Eye (tissue), 1 donor: ENCODE data around the gene DBI.
"Not testable (repeated sequence)": the region's sequence is repeated elsewhere in the genome, so short reads cannot be mapped to it uniquely, and the experiment has no call there.

Experiments
- DNase-seq: peaks from one replicate; pipeline ENCODE4 v3.0.0-alpha.2; 2015

Gene DBI

GRCh38 chr2:119366161-119366648 is 572 bp upstream of the DBI start:
- no peak for DNase-seq

GRCh38 chr2:119367472-119368099 is 809 bp downstream of the DBI start:
- DNase-seq, result peak; percentile 82

GRCh38 chr2:119369845-119370244 is 3.1 kb downstream of the DBI start:
- no peak for DNase-seq

GRCh38 chr2:119371111-119371510 is 4.3 kb downstream of the DBI start:
- no peak for DNase-seq

GRCh38 chr2:119372778-119373568 is 6.2 kb downstream of the DBI start:
- no peak for DNase-seq

GRCh38 chr2:119373907-119374745 is 7.3 kb downstream of the DBI start:
- not testable (repeated sequence) for DNase-seq

- DNase-seq, result not testable (repeated sequence)
Observed at GRCh38 chr2:119376406-119376805, 9.6 kb downstream of the DBI start.

GRCh38 chr2:119376810-119377209 is 10.0 kb downstream of the DBI start:
- DNase-seq, result no peak

GRCh38 chr2:119377294-119377992 is 10.7 kb downstream of the DBI start:
- DNase-seq, result no peak

- DNase-seq, result no peak
Observed at GRCh38 chr2:119377993-119378345, 11.2 kb downstream of the DBI start.

GRCh38 chr2:119378566-119378965 is 11.8 kb downstream of the DBI start:
- DNase-seq, result no peak

- DNase-seq, result no peak
Observed at GRCh38 chr2:119383410-119384140, 16.8 kb downstream of the DBI start.

GRCh38 chr2:119384971-119385370 is 18.2 kb downstream of the DBI start:
- DNase-seq, result no peak

- no peak for DNase-seq
Observed at GRCh38 chr2:119385466-119385865, 18.7 kb downstream of the DBI start.

GRCh38 chr2:119387381-119388129 is 20.8 kb downstream of the DBI start:
- DNase-seq, result peak; percentile 42

- peak; percentile 48 for DNase-seq
Observed at GRCh38 chr2:119389615-119390306, 23.0 kb downstream of the DBI start.

- no peak for DNase-seq
Observed at GRCh38 chr2:119393971-119394748, 27.4 kb downstream of the DBI start.

GRCh38 chr2:119397196-119397595 is 30.4 kb downstream of the DBI start:
- DNase-seq, result no peak

- DNase-seq, result no peak
Observed at GRCh38 chr2:119402106-119402505, 35.3 kb downstream of the DBI start.
